ENCODE measurements around the gene SYCP2L.

GRCh38 chr6:10875026-10875425 is 11.8 kb upstream of the SYCP2L start:
- TF ChIP-seq POLR2A (IDR thresholded peaks at IDR 0.05; ENCODE audit: low read length) (no peak), GATA1 (IDR thresholded peaks at IDR 0.05; ENCODE audit: low read depth, low read length) (no peak)

All from erythroblast (primary cell).